CD4-positive, CD25-positive, alpha-beta regulatory T cell (primary cell): ENCODE results near the gene PLA2G2C. TPM values are rescaled to one million over a fixed set of nuclear protein-coding genes. Genes with fewer than 3 reads are reported as not detected.

Experiments used
- ATAC-seq, 2 donors: fragments of 150-1000 bp; cut with Tn5 transposase; one replicate each; pipeline ENCODE4 v1.10.0; 2021; ENCODE audit warnings: low read depth in 2 of 2, moderate number of reproducible peaks in 2 of 2, moderate library complexity in 1 of 2
- DNase-seq, 3 donors: peaks; one replicate each; pipeline versions ENCODE4 v3.0.0 to v3.0.0-alpha.2; 2012 to 2022; ENCODE audit warnings: mixed read lengths in 1 of 3
- H3K27ac ChIP-seq: one replicate; pipeline ENCODE4 v1.7.0; 2013; ENCODE audit warnings: mild to moderate bottlenecking, low read length; ENCODE audit not compliant: insufficient read depth, poor library complexity, severe bottlenecking
- H3K27me3 ChIP-seq: one replicate; pipeline ENCODE4 v1.7.0; 2013; ENCODE audit warnings: low read length; ENCODE audit not compliant: control insufficient read depth, insufficient read depth
- H3K36me3 ChIP-seq: one replicate; pipeline ENCODE4 v1.7.0; 2013; ENCODE audit warnings: mild to moderate bottlenecking, low read length, moderate library complexity; ENCODE audit not compliant: control insufficient read depth, insufficient read depth
- H3K4me1 ChIP-seq: 2 replicates; pipeline ENCODE4 v1.7.0; 2013; ENCODE audit warnings: mild to moderate bottlenecking, low read length; ENCODE audit not compliant: insufficient read depth, control insufficient read depth, poor library complexity, severe bottlenecking
- H3K4me3 ChIP-seq: one replicate; pipeline ENCODE4 v1.7.0; 2013; ENCODE audit warnings: low read depth, mild to moderate bottlenecking, low read length, moderate library complexity
- H3K9me3 ChIP-seq, 2 experiments: 1 replicate in 1 of 2; 2 replicates in 1 of 2; pipeline ENCODE4 v1.7.0; 2013; ENCODE audit warnings: low read length in 2 of 2, mild to moderate bottlenecking in 1 of 2, moderate library complexity in 1 of 2; ENCODE audit not compliant: control insufficient read depth in 2 of 2
- H3K27ac Mint-ChIP-seq, 3 donors: one replicate each; pipeline ENCODE4 v1.8.0; 2020 to 2022; ENCODE audit warnings: mild to moderate bottlenecking in 3 of 3, mixed read lengths in 3 of 3, moderate library complexity in 2 of 3
- H3K27me3 Mint-ChIP-seq: one replicate; pipeline ENCODE4 v1.8.0; 2022; ENCODE audit warnings: mild to moderate bottlenecking, mixed read lengths
- H3K36me3 Mint-ChIP-seq: one replicate; pipeline ENCODE4 v1.8.0; 2020; ENCODE audit warnings: mixed read lengths
- H3K4me1 Mint-ChIP-seq, 4 donors: one replicate each; pipeline ENCODE4 v1.8.0; 2020 to 2022; ENCODE audit warnings: mixed read lengths in 4 of 4, mild to moderate bottlenecking in 1 of 4
- H3K4me3 Mint-ChIP-seq, 4 donors: one replicate each; pipeline ENCODE4 v1.8.0; 2020 to 2022; ENCODE audit warnings: mild to moderate bottlenecking in 4 of 4, mixed read lengths in 4 of 4, moderate library complexity in 3 of 4
- H3K9me3 Mint-ChIP-seq, 7 donors: one replicate each; pipeline ENCODE4 v1.8.0; 2020 to 2022; ENCODE audit warnings: mixed read lengths in 7 of 7, mild to moderate bottlenecking in 3 of 7, moderate library complexity in 2 of 7
- polyA plus RNA-seq, 4 donors: library from polyadenylated mRNA; unstranded; fragments of 300-500 nt; fragmentation: Illumina TruSeq; gene quantifications; one replicate each; pipeline ENCODE4 v1.2.3, GENCODE V29; 2021
- total RNA-seq: library from RNA; stranded (reverse); gene quantifications from one replicate; pipeline ENCODE4 v1.2.3, GENCODE V29; 2022

Gene PLA2G2C
- total and polyA plus RNA-seq, 5 donors from 2014 or later: not detected

DNA sequence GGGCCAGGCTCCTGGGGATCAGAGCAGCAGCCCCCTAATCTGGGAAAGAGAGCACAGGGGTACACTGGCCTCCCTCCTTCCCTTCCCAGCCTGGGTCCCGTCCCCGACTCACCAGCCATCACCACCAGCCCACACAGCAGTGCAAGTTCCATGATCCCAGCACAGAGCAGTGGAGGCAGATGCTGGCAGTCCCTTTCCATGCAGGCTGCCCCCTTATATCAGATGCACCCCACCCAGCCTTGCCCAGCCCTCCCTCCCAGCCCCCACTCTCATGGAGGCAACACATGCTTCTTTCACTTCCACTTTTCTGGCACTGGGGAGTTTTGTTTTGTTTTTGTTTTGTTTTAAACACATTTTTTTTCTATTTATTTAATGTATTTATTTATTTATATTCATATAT lies 67.0 kb downstream of the PLA2G2C start, which contains the start of gene PLA2G2D:
TSS of gene PLA2G2D (minus strand) at position 190 of the 400 bp plus-strand sequence. CDS start at position 152, 38 bp downstream.
- Histone ChIP-seq H3K4me3 (no peak within 1 kb of the TSS), H3K9me3 (no peaks in the 10 kb centered on the region), H3K36me3 (no peaks in the 10 kb centered on the region), H3K27ac (no peak within 1 kb of the TSS), H3K4me1 (no peaks in the 10 kb centered on the region), H3K27me3 (no peaks in the 10 kb centered on the region)
- no peak for ATAC-seq
- Mint-ChIP-seq H3K27ac (no peak within 1 kb of the TSS), H3K4me3 (no peak within 1 kb of the TSS), H3K4me1 (peaks cover 0 to 2% (median 0%) of the 10 kb centered on the region in 4 donors), H3K27me3 (peaks cover 16% of the 10 kb centered on the region), H3K9me3 (no peaks in the 10 kb centered on the region), H3K36me3 (no peaks in the 10 kb centered on the region)
- DNase-seq: no peak

DNA sequence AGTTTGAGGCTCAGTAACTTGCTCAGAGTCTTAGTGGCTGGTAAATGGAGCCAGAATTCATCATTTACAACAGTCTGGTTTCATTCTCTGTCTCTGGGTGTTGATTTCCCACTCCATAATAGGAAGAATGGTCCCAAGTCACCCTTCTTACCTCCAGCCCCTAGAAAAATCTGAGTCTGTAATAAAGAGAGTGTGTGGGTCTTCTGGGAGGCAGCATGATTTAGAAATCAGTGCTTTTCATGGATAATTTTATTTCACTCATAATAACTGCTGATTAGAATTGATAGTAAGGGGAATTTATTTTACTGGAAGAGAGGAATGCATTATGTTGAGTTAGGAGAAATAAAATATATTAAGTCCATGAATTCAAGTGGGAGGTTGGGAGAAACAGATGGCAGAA lies 69.1 kb downstream of the PLA2G2C start:
- Mint-ChIP-seq H3K9me3 (peaks cover 0 to 2% (median 0%) of the 10 kb centered on the region in 7 donors), H3K4me1 (peaks cover 0 to 2% (median 0%) of the 10 kb centered on the region in 4 donors), H3K27ac (no peak overlapping the region), H3K36me3 (no peaks in the 10 kb centered on the region), H3K4me3 (no peak overlapping the region), H3K27me3 (peaks cover 20% of the 10 kb centered on the region)
- Histone ChIP-seq H3K27me3 (no peaks in the 10 kb centered on the region), H3K9me3 (no peaks in the 10 kb centered on the region), H3K27ac (no peak overlapping the region), H3K4me1 (no peaks in the 10 kb centered on the region), H3K4me3 (no peak overlapping the region), H3K36me3 (no peaks in the 10 kb centered on the region)
- ATAC-seq (no peak), DNase-seq (no peak)

DNA sequence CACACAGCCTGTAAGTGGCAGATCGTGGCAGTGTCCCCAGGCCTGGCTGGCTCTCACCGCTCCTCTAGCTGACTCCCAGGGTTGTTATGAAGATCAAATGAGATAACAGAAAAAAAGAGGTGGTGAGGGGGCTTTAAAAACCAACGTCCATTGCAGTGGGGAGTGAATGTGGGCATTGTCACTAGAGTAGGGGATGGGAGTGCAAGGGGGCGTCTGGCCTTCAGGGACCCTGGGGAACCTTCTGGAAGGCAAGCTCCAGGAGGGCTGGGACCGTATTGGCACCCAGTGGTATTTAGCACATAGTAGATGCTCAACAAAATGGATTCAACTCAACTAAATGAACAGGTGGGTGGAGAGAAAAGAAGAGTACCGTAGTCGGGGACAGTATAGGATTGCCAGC lies 70.4 kb downstream of the PLA2G2C start:
- no peak overlapping the region for H3K27ac ChIP-seq
- no peak overlapping the region for H3K4me3 ChIP-seq
- no peaks in the 10 kb centered on the region for H3K4me1 ChIP-seq
- H3K27me3 ChIP-seq: no peaks in the 10 kb centered on the region
- peaks cover 0 to 2% (median 0%) of the 10 kb centered on the region in 4 donors for H3K4me1 Mint-ChIP-seq
- H3K36me3 ChIP-seq: no peaks in the 10 kb centered on the region
- peak overlapping the region in 1 of 3 donors; percentile 90 for H3K27ac Mint-ChIP-seq
- H3K4me3 Mint-ChIP-seq: no peak overlapping the region
- no peaks in the 10 kb centered on the region for H3K36me3 Mint-ChIP-seq
- peaks cover 19% of the 10 kb centered on the region for H3K27me3 Mint-ChIP-seq
- ATAC-seq (no peak), DNase-seq (no peak)
- H3K9me3 Mint-ChIP-seq: peaks cover 0 to 2% (median 0%) of the 10 kb centered on the region in 7 donors
- no peaks in the 10 kb centered on the region for H3K9me3 ChIP-seq

DNA sequence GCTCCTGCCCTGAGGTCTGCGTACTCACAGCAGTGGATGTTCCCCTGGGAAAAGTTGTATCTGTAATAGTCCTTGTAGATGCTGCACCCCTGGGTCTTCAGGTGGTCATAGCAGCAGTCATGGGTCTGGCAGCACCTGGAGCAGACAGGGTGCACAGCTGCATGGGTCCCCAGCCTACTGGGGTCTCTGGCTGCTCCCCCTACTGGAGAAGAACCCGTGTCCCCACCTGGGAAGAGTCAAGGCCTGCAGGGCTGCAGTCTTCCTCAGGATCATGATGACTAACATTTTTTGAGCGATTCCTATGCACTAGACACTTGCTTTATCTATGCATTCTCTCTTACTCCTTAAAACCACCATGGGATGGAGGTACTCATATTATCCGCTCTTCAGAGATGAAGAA lies 70.8 kb downstream of the PLA2G2C start:
- no peak overlapping the region for H3K27ac ChIP-seq
- no peaks in the 10 kb centered on the region for H3K9me3 ChIP-seq
- no peaks in the 10 kb centered on the region for H3K36me3 Mint-ChIP-seq
- peaks cover 0 to 2% (median 0%) of the 10 kb centered on the region in 7 donors for H3K9me3 Mint-ChIP-seq
- peaks cover 0 to 2% (median 0%) of the 10 kb centered on the region in 4 donors for H3K4me1 Mint-ChIP-seq
- no peak overlapping the region for H3K27ac Mint-ChIP-seq
- H3K4me1 ChIP-seq: no peaks in the 10 kb centered on the region
- peaks cover 20% of the 10 kb centered on the region for H3K27me3 Mint-ChIP-seq
- DNase-seq (no peak), ATAC-seq (no peak)
- no peaks in the 10 kb centered on the region for H3K36me3 ChIP-seq
- H3K27me3 ChIP-seq: no peaks in the 10 kb centered on the region
- no peak overlapping the region for H3K4me3 ChIP-seq
- no peak overlapping the region for H3K4me3 Mint-ChIP-seq

DNA sequence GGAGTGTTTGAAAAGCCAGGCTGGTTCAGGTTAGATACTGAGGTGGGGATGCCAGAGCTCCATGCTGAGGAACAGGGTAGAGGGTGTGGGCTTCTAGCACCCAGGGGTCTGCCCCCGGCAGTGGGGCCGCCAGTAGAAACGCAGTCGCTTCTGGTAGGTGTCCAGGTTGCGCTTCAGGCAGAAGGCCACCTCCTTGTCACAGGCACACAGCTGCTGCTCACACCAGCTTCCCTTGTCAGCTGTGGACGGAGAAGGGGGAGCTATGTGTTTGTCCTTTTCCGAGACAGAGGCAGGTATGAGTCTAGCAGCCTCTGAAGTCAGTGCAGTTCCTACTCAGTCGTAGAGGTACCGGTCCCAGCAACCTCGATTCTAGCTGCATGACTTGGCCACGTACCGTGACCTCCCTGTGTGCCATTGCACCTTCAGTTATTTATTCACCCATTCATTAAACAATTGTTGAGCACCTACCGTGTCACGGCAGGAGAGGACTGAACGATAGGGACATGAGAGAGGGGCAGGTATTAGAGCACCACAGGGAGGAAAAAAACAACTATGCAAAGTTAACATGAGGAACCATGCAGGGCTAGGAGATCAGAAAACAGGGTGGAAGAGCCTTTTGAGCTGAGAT lies 72.2 kb downstream of the PLA2G2C start:
- Histone ChIP-seq H3K4me3 (no peak overlapping the region), H3K36me3 (no peaks in the 10 kb centered on the region), H3K27me3 (no peaks in the 10 kb centered on the region), H3K9me3 (no peaks in the 10 kb centered on the region), H3K27ac (no peak overlapping the region), H3K4me1 (no peaks in the 10 kb centered on the region)
- no peak overlapping the region for H3K4me3 Mint-ChIP-seq
- no peak for ATAC-seq
- peaks cover 20% of the 10 kb centered on the region for H3K27me3 Mint-ChIP-seq
- no peaks in the 10 kb centered on the region for H3K4me1 Mint-ChIP-seq
- no peak overlapping the region for H3K27ac Mint-ChIP-seq
- no peak for DNase-seq
- no peaks in the 10 kb centered on the region for H3K36me3 Mint-ChIP-seq
- H3K9me3 Mint-ChIP-seq: peaks cover 0 to 2% (median 0%) of the 10 kb centered on the region in 7 donors

Other genes starting within 250 kb of the PLA2G2C start
- not detected for gene PLA2G2A, start 206.9 kb downstream of the PLA2G2C start, total RNA-seq
- gene PLA2G2A, start 206.9 kb downstream of the PLA2G2C start, polyA plus RNA-seq: not detected
- not detected for gene PLA2G5, start 116.3 kb downstream of the PLA2G2C start, total RNA-seq
- gene PLA2G5, start 116.3 kb downstream of the PLA2G2C start, polyA plus RNA-seq: not detected
- not detected for gene PLA2G2D, start 67.0 kb downstream of the PLA2G2C start, total RNA-seq
- gene PLA2G2D, start 67.0 kb downstream of the PLA2G2C start, polyA plus RNA-seq: not detected
- not detected for gene PLA2G2F, start 47.2 kb downstream of the PLA2G2C start, total RNA-seq
- not detected for gene PLA2G2F, start 47.2 kb downstream of the PLA2G2C start, polyA plus RNA-seq
- gene UBXN10, start 422 bp downstream of the PLA2G2C start, total RNA-seq: 0.30 TPM
- under 1 TPM in 3 of 4 donors, not detected in 1; 0.06 to 0.41 (median 0.37) TPM for gene UBXN10, start 422 bp downstream of the PLA2G2C start, polyA plus RNA-seq
- not detected for gene VWA5B1, start 104.4 kb upstream of the PLA2G2C start, total RNA-seq
- under 1 TPM in 1 of 4 donors, not detected in 3; 0.08 TPM for gene VWA5B1, start 104.4 kb upstream of the PLA2G2C start, polyA plus RNA-seq